Panc1 (cell line): ENCODE results near the gene APBB2. TPM values are rescaled to one million over a fixed set of nuclear protein-coding genes. Genes with fewer than 3 reads are reported as not detected.

ENCODE experiments used
- ATAC-seq: fragments of 200-7000 bp; cut with Tn5 transposase; 2 replicates; pipeline ENCODE4 v1.9.1; 2020; ENCODE audit warnings: mild to moderate bottlenecking, moderate library complexity
- BruUV-seq: library from RNA; stranded (reverse); fragments of 400-500 nt; replicated peaks from 2 replicates; lab custom pipeline; 2021; lab: Mats Ljungman, UMichigan
- CTCF ChIA-PET: fragments of 300-600 bp; sonication (Branson Sonifier 250); formaldehyde crosslinking; loops from one replicate; lab custom pipeline; 2022; ENCODE audit warnings: antibody characterized with exemption; lab: Charles Lee
- POLR2A ChIA-PET: fragments of 300-600 bp; sonication (Branson Sonifier 250); formaldehyde crosslinking; loops from one replicate; lab custom pipeline; 2022; ENCODE audit warnings: antibody characterized with exemption; lab: Charles Lee
- DNase-seq: peaks from one replicate; pipeline ENCODE4 v3.0.0-alpha.2; 2010; ENCODE audit warnings: low read depth, low spot score
- H3K27ac ChIP-seq: 2 replicates; pipeline ENCODE4 v1.5.1; 2011; ENCODE audit warnings: mild to moderate bottlenecking, low read length, inconsistent platforms
- H3K27me3 ChIP-seq: fragments of 200-500 bp; sonication (Bioruptor generic); 2 replicates; pipeline ENCODE4 v1.6.0; 2014; ENCODE audit warnings: low read length, inconsistent platforms; ENCODE audit not compliant: control insufficient read depth, insufficient read depth
- H3K36me3 ChIP-seq: fragments of 200-500 bp; sonication (Bioruptor generic); 2 replicates; pipeline ENCODE4 v1.5.1; 2014; ENCODE audit warnings: inconsistent platforms, mild to moderate bottlenecking, low read length, moderate library complexity; ENCODE audit not compliant: control insufficient read depth, insufficient read depth
- H3K4me1 ChIP-seq: 2 replicates; pipeline ENCODE4 v1.5.1; 2011; ENCODE audit warnings: inconsistent platforms, mild to moderate bottlenecking, low read length, moderate library complexity; ENCODE audit not compliant: control insufficient read depth, insufficient read depth
- H3K4me3 ChIP-seq, 2 experiments: 2 replicates each; pipeline ENCODE4 v1.5.1; 2011 to 2012; ENCODE audit warnings: low read depth in 2 of 2, low read length in 2 of 2, mild to moderate bottlenecking in 2 of 2, inconsistent platforms in 1 of 2, moderate library complexity in 1 of 2
- H3K9me3 ChIP-seq: fragments of 200-500 bp; sonication (Bioruptor generic); 2 replicates; pipeline ENCODE4 v1.5.1; 2014; ENCODE audit warnings: low read depth, mild to moderate bottlenecking, inconsistent platforms, low read length, moderate library complexity; ENCODE audit not compliant: control insufficient read depth, insufficient read depth
- POLR2AphosphoS5 ChIP-seq: IDR thresholded peaks from 2 replicates; pipeline ENCODE4 v1.6.1; 2012; ENCODE audit warnings: mild to moderate bottlenecking, low read depth, low read length, moderate library complexity
- SIN3A ChIP-seq: IDR thresholded peaks from 2 replicates; pipeline ENCODE4 v1.6.1; 2012; ENCODE audit warnings: low read depth, mild to moderate bottlenecking, low read length, moderate library complexity, borderline replicate concordance; ENCODE audit not compliant: insufficient read depth
- TCF7L2 ChIP-seq: IDR thresholded peaks from 2 replicates; pipeline ENCODE4 v1.6.1; 2011; ENCODE audit warnings: mild to moderate bottlenecking, low read depth, low read length, inconsistent platforms
- in situ Hi-C: cut with HindIII; loops from 2 replicates; pipeline ENCODE4 v1.10.0; 2016; ENCODE audit warnings: low sequenced_read_pairs, low pct_unique_long_range_greater_than_20kb
- intact Hi-C: fragments of 100-400 bp; cut with micrococcal nuclease; formaldehyde crosslinking; loops from one replicate; pipeline ENCODE4 v1.10.0; 2022; ENCODE audit not compliant: unreplicated experiment
- total RNA-seq: library from RNA; stranded (reverse); gene quantifications from one replicate; pipeline ENCODE4 v1.2.1, GENCODE V29; 2021; ENCODE audit not compliant: unreplicated experiment
- TF ChIP-seq, protein P1 (sequence below), 2 experiments: IDR thresholded peaks; 2 replicates each; pipeline ENCODE4 v1.6.1; 2011 to 2012; ENCODE audit warnings: low read depth in 2 of 2, control low read depth in 1 of 2, low read length in 1 of 2, mild to moderate bottlenecking in 1 of 2, moderate library complexity in 1 of 2; ENCODE audit not compliant: insufficient read depth in 1 of 2
- TF ChIP-seq, protein P2 (sequence below): fragments of 450-650 bp; IDR thresholded peaks from 2 replicates; pipeline ENCODE4 v1.5.1; 2017; ENCODE audit warnings: mild to moderate bottlenecking

The APBB2 gene
- total RNA-seq, 1 experiment from 2014 or later: 27.1 TPM

DNA sequence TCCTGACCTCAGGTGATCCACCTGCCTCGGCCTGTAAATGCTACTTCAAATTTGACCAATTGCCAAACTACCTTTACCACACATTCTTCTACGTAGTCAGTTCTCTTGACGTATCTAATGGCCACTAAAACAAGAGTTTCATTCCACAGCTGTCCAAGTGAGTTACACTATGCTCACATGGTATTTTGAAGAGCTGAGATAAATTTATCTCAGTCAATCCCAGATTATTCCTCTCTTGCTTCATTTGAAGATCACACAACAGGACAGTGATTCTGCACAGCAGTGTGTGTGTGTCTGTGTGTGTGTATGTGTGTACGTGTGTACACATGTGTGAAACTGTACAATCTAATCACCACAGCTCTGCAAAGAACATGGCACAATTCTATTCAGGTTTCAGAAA is 133.4 kb downstream of the APBB2 start:
- ATAC-seq: no peak
- CTCF ChIA-PET: no interaction called here
- intact Hi-C loops: no loop called here

GRCh38 chr4:41079881-41080560 is 134.3 kb downstream of the APBB2 start:
- no TSS peak for BruUV-seq

More for the DNA sequence above, 133.4 kb downstream of the APBB2 start:
- Histone ChIP-seq H3K9me3 (no peaks in the 10 kb centered on the region), H3K4me3 (no peak overlapping the region), H3K4me1 (no peaks in the 10 kb centered on the region), H3K27ac (no peak overlapping the region), H3K36me3 (no peaks in the 10 kb centered on the region), H3K27me3 (no peaks in the 10 kb centered on the region)
- BruUV-seq: no TSS peak
- POLR2A ChIA-PET: no interaction called here
- no peak for DNase-seq
- in situ Hi-C loops: no loop called here
- TF ChIP-seq, protein P1, sequence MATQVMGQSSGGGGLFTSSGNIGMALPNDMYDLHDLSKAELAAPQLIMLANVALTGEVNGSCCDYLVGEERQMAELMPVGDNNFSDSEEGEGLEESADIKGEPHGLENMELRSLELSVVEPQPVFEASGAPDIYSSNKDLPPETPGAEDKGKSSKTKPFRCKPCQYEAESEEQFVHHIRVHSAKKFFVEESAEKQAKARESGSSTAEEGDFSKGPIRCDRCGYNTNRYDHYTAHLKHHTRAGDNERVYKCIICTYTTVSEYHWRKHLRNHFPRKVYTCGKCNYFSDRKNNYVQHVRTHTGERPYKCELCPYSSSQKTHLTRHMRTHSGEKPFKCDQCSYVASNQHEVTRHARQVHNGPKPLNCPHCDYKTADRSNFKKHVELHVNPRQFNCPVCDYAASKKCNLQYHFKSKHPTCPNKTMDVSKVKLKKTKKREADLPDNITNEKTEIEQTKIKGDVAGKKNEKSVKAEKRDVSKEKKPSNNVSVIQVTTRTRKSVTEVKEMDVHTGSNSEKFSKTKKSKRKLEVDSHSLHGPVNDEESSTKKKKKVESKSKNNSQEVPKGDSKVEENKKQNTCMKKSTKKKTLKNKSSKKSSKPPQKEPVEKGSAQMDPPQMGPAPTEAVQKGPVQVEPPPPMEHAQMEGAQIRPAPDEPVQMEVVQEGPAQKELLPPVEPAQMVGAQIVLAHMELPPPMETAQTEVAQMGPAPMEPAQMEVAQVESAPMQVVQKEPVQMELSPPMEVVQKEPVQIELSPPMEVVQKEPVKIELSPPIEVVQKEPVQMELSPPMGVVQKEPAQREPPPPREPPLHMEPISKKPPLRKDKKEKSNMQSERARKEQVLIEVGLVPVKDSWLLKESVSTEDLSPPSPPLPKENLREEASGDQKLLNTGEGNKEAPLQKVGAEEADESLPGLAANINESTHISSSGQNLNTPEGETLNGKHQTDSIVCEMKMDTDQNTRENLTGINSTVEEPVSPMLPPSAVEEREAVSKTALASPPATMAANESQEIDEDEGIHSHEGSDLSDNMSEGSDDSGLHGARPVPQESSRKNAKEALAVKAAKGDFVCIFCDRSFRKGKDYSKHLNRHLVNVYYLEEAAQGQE (IDR thresholded peaks at IDR 0.05; ENCODE audit: insufficient read depth in 1 of 2, low read depth in 2 of 2, low read length in 1 of 2): no peak
- TF ChIP-seq SIN3A: no peak
- TF ChIP-seq, protein P2, sequence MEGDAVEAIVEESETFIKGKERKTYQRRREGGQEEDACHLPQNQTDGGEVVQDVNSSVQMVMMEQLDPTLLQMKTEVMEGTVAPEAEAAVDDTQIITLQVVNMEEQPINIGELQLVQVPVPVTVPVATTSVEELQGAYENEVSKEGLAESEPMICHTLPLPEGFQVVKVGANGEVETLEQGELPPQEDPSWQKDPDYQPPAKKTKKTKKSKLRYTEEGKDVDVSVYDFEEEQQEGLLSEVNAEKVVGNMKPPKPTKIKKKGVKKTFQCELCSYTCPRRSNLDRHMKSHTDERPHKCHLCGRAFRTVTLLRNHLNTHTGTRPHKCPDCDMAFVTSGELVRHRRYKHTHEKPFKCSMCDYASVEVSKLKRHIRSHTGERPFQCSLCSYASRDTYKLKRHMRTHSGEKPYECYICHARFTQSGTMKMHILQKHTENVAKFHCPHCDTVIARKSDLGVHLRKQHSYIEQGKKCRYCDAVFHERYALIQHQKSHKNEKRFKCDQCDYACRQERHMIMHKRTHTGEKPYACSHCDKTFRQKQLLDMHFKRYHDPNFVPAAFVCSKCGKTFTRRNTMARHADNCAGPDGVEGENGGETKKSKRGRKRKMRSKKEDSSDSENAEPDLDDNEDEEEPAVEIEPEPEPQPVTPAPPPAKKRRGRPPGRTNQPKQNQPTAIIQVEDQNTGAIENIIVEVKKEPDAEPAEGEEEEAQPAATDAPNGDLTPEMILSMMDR: no peak
- no peak for TF ChIP-seq TCF7L2
- no peak for TF ChIP-seq POLR2AphosphoS5

More at GRCh38 chr4:41079881-41080560, 134.3 kb downstream of the APBB2 start:
- no peaks in the 10 kb centered on the region for H3K36me3 ChIP-seq
- in situ Hi-C loops (no loop called here), intact Hi-C loops (no loop called here)
- POLR2A ChIA-PET: no interaction called here
- ATAC-seq (no peak), DNase-seq (no peak)
- no peak overlapping the region for H3K4me3 ChIP-seq
- H3K4me1 ChIP-seq: no peaks in the 10 kb centered on the region
- CTCF ChIA-PET: no interaction called here
- no peaks in the 10 kb centered on the region for H3K27me3 ChIP-seq
- no peak overlapping the region for H3K27ac ChIP-seq
- H3K9me3 ChIP-seq: no peaks in the 10 kb centered on the region
- TF ChIP-seq TCF7L2 (no peak), POLR2AphosphoS5 (no peak), SIN3A (no peak)
- TF ChIP-seq, protein P1 (IDR thresholded peaks at IDR 0.05; ENCODE audit: insufficient read depth in 1 of 2, low read depth in 2 of 2, low read length in 1 of 2): no peak
- TF ChIP-seq, protein P2: no peak
